BLaER1 (cell line): ENCODE data around the gene MICB.

Source experiments
- H3K27ac ChIP-seq: shearing (Covaris generic); formaldehyde crosslinking; 2 replicates; pipeline ENCODE4 v1.8.1; 2022
- H3K27me3 ChIP-seq: shearing (Covaris generic); formaldehyde crosslinking; 2 replicates; pipeline ENCODE4 v1.8.1; 2022
- H3K36me3 ChIP-seq: shearing (Covaris generic); formaldehyde crosslinking; 2 replicates; pipeline ENCODE4 v1.8.1; 2022
- H3K4me1 ChIP-seq: shearing (Covaris generic); formaldehyde crosslinking; 2 replicates; pipeline ENCODE4 v1.8.1; 2022
- H3K4me2 ChIP-seq: shearing (Covaris generic); formaldehyde crosslinking; 2 replicates; pipeline ENCODE4 v1.8.1; 2022
- H3K4me3 ChIP-seq: shearing (Covaris generic); formaldehyde crosslinking; 2 replicates; pipeline ENCODE4 v1.8.1; 2022
- H3K9ac ChIP-seq: shearing (Covaris generic); formaldehyde crosslinking; 2 replicates; pipeline ENCODE4 v1.8.1; 2022
- H3K9me3 ChIP-seq: shearing (Covaris generic); formaldehyde crosslinking; 2 replicates; pipeline ENCODE4 v1.8.1; 2022
- H4K20me1 ChIP-seq: shearing (Covaris generic); formaldehyde crosslinking; 2 replicates; pipeline ENCODE4 v1.8.1; 2022
- Cebpa-rat ChIP-seq: shearing (Covaris generic); IDR thresholded peaks from 2 replicates; pipeline ENCODE4 v1.8.1; 2022

The MICB gene

GRCh38 chr6:31535538-31536324 is 37.8 kb downstream of the MICB start:
- Histone ChIP-seq H3K27me3 (no peaks in the 10 kb centered on the region), H3K4me1 (peaks cover 32% of the 10 kb centered on the region), H3K9ac (no peak overlapping the region), H3K9me3 (no peaks in the 10 kb centered on the region), H3K27ac (no peak overlapping the region), H3K4me2 (no peak overlapping the region), H3K4me3 (no peak overlapping the region), H3K36me3 (peaks cover 99% of the 10 kb centered on the region), H4K20me1 (peaks cover 99% of the 10 kb centered on the region)
- no peak for TF ChIP-seq Cebpa-rat

DNA sequence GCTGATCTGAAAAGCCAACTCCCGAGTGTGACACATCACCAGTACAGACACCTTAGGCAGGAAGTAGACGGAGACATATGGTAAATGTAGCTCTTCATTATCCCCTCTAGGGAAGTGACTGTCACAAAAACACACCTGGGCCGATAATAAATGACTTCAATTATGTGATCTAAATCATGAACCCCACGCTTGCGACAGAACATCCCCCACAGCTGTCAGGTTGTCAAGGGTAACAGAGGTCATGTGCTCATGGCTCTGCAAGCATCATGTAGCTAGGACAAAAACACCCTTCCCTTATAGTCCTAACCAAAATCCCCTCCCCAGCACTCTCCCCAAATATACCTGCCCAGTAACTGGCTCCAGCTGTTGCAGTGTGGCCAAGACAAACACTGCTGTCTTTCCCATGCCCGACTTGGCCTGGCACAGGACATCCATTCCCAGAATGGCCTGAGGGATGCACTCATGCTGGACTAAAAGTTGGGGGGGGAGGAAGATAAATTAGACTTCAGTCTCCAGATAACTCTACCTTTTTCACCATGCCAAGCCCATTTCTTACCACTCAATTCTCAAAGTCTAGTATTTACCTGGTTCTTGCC is 41.0 kb downstream of the MICB start:
- Histone ChIP-seq H4K20me1 (peaks cover 73% of the 10 kb centered on the region), H3K9ac (peak overlapping the region; percentile 97; the same call in 1 of the 2 replicates)
- no peak for TF ChIP-seq Cebpa-rat

DNA sequence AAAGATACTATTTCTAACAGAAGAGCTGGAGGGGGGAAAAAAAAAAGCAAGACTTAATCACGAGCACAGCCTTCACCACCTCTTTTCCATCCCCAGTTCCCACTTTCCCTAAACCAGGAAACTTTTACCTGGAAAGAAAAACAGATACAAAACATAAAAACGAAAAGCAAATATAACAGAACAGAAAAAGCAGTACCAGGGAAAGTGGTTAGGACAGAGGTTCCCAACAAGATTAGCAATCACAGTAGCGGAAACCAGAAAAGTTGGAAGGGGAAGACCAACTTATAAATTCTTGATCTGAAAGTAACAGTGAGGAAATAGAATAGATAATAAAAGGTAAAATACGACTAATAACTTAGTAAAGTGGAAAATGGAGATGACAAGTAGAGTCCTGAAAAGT is 42.7 kb downstream of the MICB start:
- peaks cover 59% of the 10 kb centered on the region for H3K4me1 ChIP-seq
- H4K20me1 ChIP-seq: peaks cover 56% of the 10 kb centered on the region
- peaks cover 51% of the 10 kb centered on the region for H3K36me3 ChIP-seq
- H3K27me3 ChIP-seq: no peaks in the 10 kb centered on the region
- no peak for TF ChIP-seq Cebpa-rat
- peak overlapping the region; percentile 97 for H3K27ac ChIP-seq
- H3K9ac ChIP-seq: peak overlapping the region; percentile 97
- peak overlapping the region; percentile 98 for H3K4me2 ChIP-seq
- H3K9me3 ChIP-seq: no peaks in the 10 kb centered on the region
- H3K4me3 ChIP-seq: peak overlapping the region; percentile 87

More for the DNA sequence above, 41.0 kb downstream of the MICB start:
- Histone ChIP-seq H3K36me3 (peaks cover 69% of the 10 kb centered on the region), H3K4me1 (peaks cover 44% of the 10 kb centered on the region), H3K4me2 (peak overlapping the region; percentile 98), H3K4me3 (peak overlapping the region; percentile 87), H3K27ac (no peak overlapping the region), H3K9me3 (no peaks in the 10 kb centered on the region), H3K27me3 (no peaks in the 10 kb centered on the region)

DNA sequence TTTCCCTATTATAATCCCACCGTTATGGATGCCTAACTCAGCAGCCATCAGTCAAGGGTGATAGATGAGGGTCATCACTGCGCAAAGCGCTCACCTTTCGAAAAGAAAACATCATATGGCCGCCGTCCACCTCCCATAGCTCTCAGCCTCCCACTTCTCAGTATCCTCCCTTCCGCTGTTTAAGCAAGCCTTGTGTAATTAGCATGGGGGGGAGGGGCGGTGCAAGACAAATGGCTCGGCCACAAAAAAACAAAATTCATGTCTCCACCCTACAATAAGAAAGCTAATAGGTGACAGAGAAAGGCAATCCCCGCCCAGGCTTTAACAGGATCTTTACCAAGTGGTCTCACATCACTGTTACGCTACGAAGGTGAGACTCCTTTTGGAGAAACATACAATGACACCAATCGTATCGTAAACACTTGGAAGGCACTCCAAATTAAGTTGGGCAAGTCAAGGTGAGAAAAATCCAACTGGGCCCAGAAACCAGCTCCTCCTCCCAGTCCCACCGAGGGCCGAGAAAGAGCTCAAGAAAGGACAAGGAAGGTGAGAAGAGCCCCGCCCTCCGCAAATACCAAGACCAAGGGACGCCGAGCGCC is 43.2 kb downstream of the MICB start:
- Histone ChIP-seq H3K9me3 (no peaks in the 10 kb centered on the region), H3K4me3 (peak overlapping the region; percentile 87), H3K36me3 (peaks cover 46% of the 10 kb centered on the region), H3K4me1 (peaks cover 64% of the 10 kb centered on the region), H3K4me2 (peak overlapping the region; percentile 98), H3K27ac (peak overlapping the region; percentile 97), H4K20me1 (peaks cover 51% of the 10 kb centered on the region), H3K27me3 (no peaks in the 10 kb centered on the region), H3K9ac (peak overlapping the region; percentile 97)
- no peak for TF ChIP-seq Cebpa-rat

GRCh38 chr6:31541658-31542521 is 43.9 kb downstream of the MICB start, which contains the start of gene DDX39B:
Gene DDX39B (minus strand): TSS chr6:31542003. CDS start chr6:31540532, 1,471 bp downstream.
- TF ChIP-seq Cebpa-rat: no peak
- Histone ChIP-seq H3K4me2 (peak within 1 kb of the TSS; percentile 98), H4K20me1 (peaks cover 43% of the 10 kb centered on the region), H3K4me1 (peaks cover 67% of the 10 kb centered on the region), H3K4me3 (peak within 1 kb of the TSS; percentile 87), H3K36me3 (peaks cover 39% of the 10 kb centered on the region), H3K9ac (peak within 1 kb of the TSS; percentile 97), H3K27me3 (no peaks in the 10 kb centered on the region), H3K9me3 (no peaks in the 10 kb centered on the region), H3K27ac (peak within 1 kb of the TSS; percentile 97)

DNA sequence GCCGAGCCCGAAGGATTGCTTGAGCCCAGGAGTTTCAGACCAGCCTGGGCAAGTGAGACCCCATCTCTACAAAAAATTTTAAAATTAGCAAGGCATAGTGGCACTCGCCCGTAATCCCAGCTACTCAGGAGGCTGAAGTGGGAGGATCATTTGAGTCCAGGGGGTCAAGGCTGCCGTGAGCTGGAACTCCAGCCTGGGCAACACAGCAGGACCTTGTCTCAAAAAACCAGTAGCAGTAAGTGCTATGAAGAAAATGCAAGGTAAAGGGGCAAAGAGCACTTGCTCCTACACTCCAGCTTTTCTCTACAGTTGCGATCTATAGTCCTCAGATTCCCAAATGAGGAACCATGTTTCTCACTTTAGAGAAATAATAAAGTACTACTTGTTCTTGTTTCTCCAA is 45.7 kb downstream of the MICB start:
- TF ChIP-seq Cebpa-rat: no peak
- peaks cover 65% of the 10 kb centered on the region for H3K4me1 ChIP-seq

DNA sequence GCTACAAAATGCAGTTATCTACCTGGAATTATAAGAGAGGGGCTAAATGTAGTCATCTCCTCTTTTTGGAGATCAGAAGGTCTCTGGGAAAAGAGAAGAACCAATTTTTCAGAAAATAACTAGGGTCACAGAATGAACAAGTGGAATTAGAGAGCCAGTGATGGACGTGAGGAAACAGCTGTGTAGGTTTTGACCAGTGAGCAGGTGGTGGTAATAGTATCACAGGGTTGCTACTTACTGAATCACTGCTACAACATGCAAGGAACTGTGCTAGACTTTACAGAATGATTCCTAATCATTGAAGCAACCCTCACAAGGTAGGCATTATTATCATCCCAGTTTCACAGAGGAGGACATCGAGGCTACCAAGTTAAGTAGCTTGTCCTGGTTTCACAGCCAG is 46.7 kb downstream of the MICB start:
- peaks cover 16% of the 10 kb centered on the region for H4K20me1 ChIP-seq
- 0 out of 2 replicates have a peak overlapping the region, but pooled peaks have one; percentile 64 for H3K27ac ChIP-seq
- H3K4me2 ChIP-seq: peak overlapping the region; percentile 93
- H3K4me3 ChIP-seq: no peak overlapping the region
- peaks cover 13% of the 10 kb centered on the region for H3K36me3 ChIP-seq
- H3K4me1 ChIP-seq: peaks cover 65% of the 10 kb centered on the region
- H3K27me3 ChIP-seq: no peaks in the 10 kb centered on the region
- H3K9ac ChIP-seq: peak overlapping the region; percentile 61
- no peaks in the 10 kb centered on the region for H3K9me3 ChIP-seq
- no peak for TF ChIP-seq Cebpa-rat

More for the DNA sequence above, 45.7 kb downstream of the MICB start:
- Histone ChIP-seq H3K36me3 (peaks cover 21% of the 10 kb centered on the region), H3K9ac (no peak overlapping the region), H3K4me3 (no peak overlapping the region), H3K27me3 (no peaks in the 10 kb centered on the region), H3K4me2 (peak overlapping the region; percentile 87), H4K20me1 (peaks cover 26% of the 10 kb centered on the region), H3K9me3 (no peaks in the 10 kb centered on the region), H3K27ac (no peak overlapping the region)

DNA sequence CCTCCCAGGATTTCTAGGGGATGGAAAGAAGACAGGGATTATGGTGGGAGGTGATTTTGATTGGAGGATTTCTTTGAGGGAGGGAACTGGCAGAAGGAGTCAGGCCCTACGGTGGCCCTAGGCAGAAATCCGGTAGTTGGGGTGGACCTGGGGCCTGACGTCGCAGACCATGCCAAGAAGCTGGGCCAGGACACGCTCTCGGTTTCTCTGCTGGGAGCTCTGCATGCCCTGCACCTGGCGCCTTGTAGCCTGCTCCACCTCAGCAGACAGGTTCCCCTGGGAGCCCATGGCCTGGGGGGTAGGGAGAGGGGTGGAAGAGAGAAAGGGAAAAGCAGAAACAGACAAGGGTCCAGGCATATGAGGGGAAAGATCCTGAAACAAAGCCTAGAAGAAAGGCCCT is 47.3 kb downstream of the MICB start:
- Histone ChIP-seq H3K27ac (peak overlapping the region; percentile 64), H3K4me2 (peak overlapping the region; percentile 93), H3K9me3 (no peaks in the 10 kb centered on the region), H3K36me3 (peaks cover 8% of the 10 kb centered on the region), H3K9ac (peak overlapping the region; percentile 61), H3K4me1 (peaks cover 65% of the 10 kb centered on the region), H3K4me3 (peak overlapping the region; percentile 63), H4K20me1 (peaks cover 9% of the 10 kb centered on the region), H3K27me3 (no peaks in the 10 kb centered on the region)
- TF ChIP-seq Cebpa-rat: no peak

GRCh38 chr6:31546339-31546957 is 48.5 kb downstream of the MICB start, which contains the start of gene ATP6V1G2:
Gene ATP6V1G2 (minus strand): TSS chr6:31546608. CDS start chr6:31546559, 49 bp downstream.
- no peak for TF ChIP-seq Cebpa-rat
- Histone ChIP-seq H3K36me3 (peaks cover 12% of the 10 kb centered on the region; the same call in 1 of the 2 replicates), H3K9me3 (no peaks in the 10 kb centered on the region), H3K4me2 (peak within 1 kb of the TSS; percentile 93), H4K20me1 (no peaks in the 10 kb centered on the region), H3K4me3 (peak within 1 kb of the TSS; percentile 63), H3K27me3 (no peaks in the 10 kb centered on the region), H3K27ac (peak within 1 kb of the TSS; percentile 84), H3K9ac (peak within 1 kb of the TSS; percentile 78), H3K4me1 (peaks cover 73% of the 10 kb centered on the region)
